Endothelial cell of umbilical vein (primary cell): ENCODE measurements around the gene COL4A1. TPM values are rescaled to one million over a fixed set of nuclear protein-coding genes. Genes with fewer than 3 reads are reported as not detected.
A peak's percentile ranks its signal among the peaks of the same experiment; 100 is the strongest.

Experiments used
- BruUV-seq: library from RNA; stranded (reverse); fragments of 400-500 nt; replicated peaks from 2 replicates; lab custom pipeline; 2021; lab: Mats Ljungman, UMichigan
- CTCF ChIA-PET: fragments of 300-600, 350-600 bp; sonication (Branson Sonifier 250); formaldehyde crosslinking; loops from one replicate; lab custom pipeline; 2021; ENCODE audit warnings: antibody characterized with exemption, inconsistent platforms; lab: Charles Lee
- POLR2A ChIA-PET: fragments of 300-600, 350-600 bp; sonication (Branson Sonifier 250); formaldehyde crosslinking; loops from one replicate; lab custom pipeline; 2021; ENCODE audit warnings: antibody characterized with exemption, inconsistent platforms; lab: Charles Lee
- DNase-seq: peaks from one replicate; pipeline ENCODE4 v3.0.0-alpha.2; 2011; ENCODE audit warnings: low read depth, low spot score
- FAIRE-seq: peaks from 2 replicates; lab custom pipeline; 2011; peaks lifted over from hg19 to GRCh38; lab: Jason Lieb, UNC
- H2AFZ ChIP-seq: 2 replicates; pipeline ENCODE4 v1.6.0; 2012; ENCODE audit warnings: low read depth, low read length, control low read depth, inconsistent platforms
- H3K27ac ChIP-seq: 2 replicates; pipeline ENCODE4 v1.5.1; 2011; ENCODE audit warnings: low read depth, mild to moderate bottlenecking, control low read depth, low read length, moderate library complexity; ENCODE audit not compliant: insufficient read depth
- H3K27me3 ChIP-seq, 2 experiments: 2 replicates each; pipeline versions ENCODE4 v1.6.0 to v1.6.1; 2011; ENCODE audit warnings: low read length in 2 of 2, mixed read lengths in 1 of 2; ENCODE audit not compliant: control insufficient read depth in 2 of 2, insufficient read depth in 2 of 2
- H3K36me3 ChIP-seq, 2 experiments: 2 replicates in 1 of 2; 3 replicates in 1 of 2; pipeline ENCODE4 v1.5.1; 2011; ENCODE audit warnings: low read length in 2 of 2, mild to moderate bottlenecking in 1 of 2, moderate library complexity in 1 of 2; ENCODE audit not compliant: control insufficient read depth in 2 of 2, insufficient read depth in 2 of 2; ENCODE audit errors: extremely low read depth in 1 of 2
- H3K4me1 ChIP-seq: 3 replicates; pipeline ENCODE4 v1.5.1; 2011; ENCODE audit warnings: mild to moderate bottlenecking, low read length; ENCODE audit not compliant: control insufficient read depth, insufficient read depth; ENCODE audit errors: extremely low read depth
- H3K4me2 ChIP-seq: 2 replicates; pipeline ENCODE4 v1.6.1; 2011; ENCODE audit warnings: low read length, control low read depth, mixed read lengths; ENCODE audit not compliant: insufficient read depth
- H3K4me3 ChIP-seq, 3 experiments: fragments of 200-600 bp in 1 of 3; sonication (generic), shearing (Covaris generic) in 1 of 3; replicated peaks in 1 of 3; 2 replicates each; pipeline ENCODE4 v1.5.1; 2011 to 2016; ENCODE audit warnings: control low read depth in 3 of 3, low read length in 3 of 3, mild to moderate bottlenecking in 2 of 3, inconsistent platforms in 1 of 3, low read depth in 1 of 3, moderate library complexity in 1 of 3; ENCODE audit not compliant: insufficient read depth in 1 of 3
- H3K79me2 ChIP-seq: 2 replicates; pipeline ENCODE4 v1.6.0; 2012; ENCODE audit warnings: low read length, inconsistent platforms; ENCODE audit not compliant: control insufficient read depth, insufficient read depth
- H3K9ac ChIP-seq: replicated peaks from 2 replicates; pipeline ENCODE3; 2011; ENCODE audit warnings: low read length, control low read depth; ENCODE audit not compliant: insufficient read depth; ENCODE audit errors: extremely low read depth
- H3K9me1 ChIP-seq: replicated peaks from 3 replicates; pipeline ENCODE4 v1.6.0; 2011; ENCODE audit warnings: mild to moderate bottlenecking, low read length; ENCODE audit not compliant: control insufficient read depth, insufficient read depth; ENCODE audit errors: extremely low read depth
- H3K9me3 ChIP-seq: replicated peaks from 2 replicates; pipeline ENCODE4 v1.5.1; 2012; ENCODE audit warnings: low read length, inconsistent platforms; ENCODE audit not compliant: control insufficient read depth, insufficient read depth
- H4K20me1 ChIP-seq: replicated peaks from 2 replicates; pipeline ENCODE3; 2011; ENCODE audit warnings: mild to moderate bottlenecking, low read length; ENCODE audit not compliant: control insufficient read depth, insufficient read depth; ENCODE audit errors: extremely low read depth
- EZH2 ChIP-seq: IDR thresholded peaks from 2 replicates; pipeline ENCODE4 v1.6.1; 2012; ENCODE audit warnings: borderline replicate concordance, low read depth, mild to moderate bottlenecking, moderate library complexity, low read length, inconsistent platforms; ENCODE audit not compliant: severe bottlenecking
- FOS ChIP-seq: IDR thresholded peaks from 2 replicates; pipeline ENCODE4 v1.6.1; 2011; ENCODE audit warnings: mild to moderate bottlenecking, low read length, moderate library complexity, borderline replicate concordance; ENCODE audit not compliant: insufficient read depth
- JUN ChIP-seq: IDR thresholded peaks from 2 replicates; pipeline ENCODE4 v1.6.1; 2011; ENCODE audit warnings: borderline replicate concordance, low read depth; ENCODE audit not compliant: insufficient read length, insufficient read depth
- MAX ChIP-seq: IDR thresholded peaks from 2 replicates; pipeline ENCODE4 v1.6.1; 2011; ENCODE audit not compliant: insufficient read depth, insufficient read length
- MYC ChIP-seq: IDR thresholded peaks from one replicate; pipeline ENCODE4 v1.6.1; 2011; ENCODE audit warnings: mild to moderate bottlenecking, low read depth, low read length
- POLR2A ChIP-seq: IDR thresholded peaks from 2 replicates; pipeline ENCODE4 v1.6.1; 2012; ENCODE audit warnings: low read depth, mild to moderate bottlenecking, control low read depth, low read length
- POLR2AphosphoS5 ChIP-seq: IDR thresholded peaks from 2 replicates; pipeline ENCODE4 v1.6.1; 2012; ENCODE audit warnings: low read depth, mild to moderate bottlenecking, control low read depth, low read length, moderate library complexity; ENCODE audit not compliant: insufficient read depth
- dilution Hi-C: fragments of 300-500 bp; cut with MboI; formaldehyde crosslinking; loops from one replicate; pipeline ENCODE4 v1.15.0; 2019; ENCODE audit warnings: low sequenced_read_pairs; ENCODE audit not compliant: extremely low pct_ligation_motif_present
- intact Hi-C: fragments of 100-400 bp; cut with micrococcal nuclease; formaldehyde crosslinking; loops from one replicate; pipeline ENCODE4 v1.10.0; 2022
- polyA plus RNA-seq, 4 experiments: library from polyadenylated mRNA; depleted of rRNA in 3 of 4; stranded (reverse) in 3 of 4; unstranded in 1 of 4; fragments of >200 nt; gene quantifications; 2 replicates each; pipeline versions ENCODE4 v1.2.1 to v1.2.3, GENCODE V29; 2011 to 2012; ENCODE audit warnings: missing spikeins in 1 of 4
- total RNA-seq: library from RNA; stranded (reverse); gene quantifications from 2 replicates; pipeline ENCODE4 v1.2.3, GENCODE V29; 2021
- TF ChIP-seq, protein P1 (sequence below), 2 donors: IDR thresholded peaks; 1 replicate in 1 of 2; 2 replicates in 1 of 2; pipeline ENCODE4 v1.5.1; 2011; ENCODE audit warnings: low read length in 2 of 2, mild to moderate bottlenecking in 2 of 2, moderate library complexity in 2 of 2, control low read depth in 1 of 2, inconsistent platforms in 1 of 2, low read depth in 1 of 2; ENCODE audit not compliant: insufficient read depth in 1 of 2; ENCODE audit errors: extremely low read depth in 1 of 2

The COL4A1 gene
- total and polyA plus RNA-seq, 2 donors (not counting 3 experiments of a cell fraction or from before 2014, with no cell fraction given), result 384 to 1,119 TPM

DNA sequence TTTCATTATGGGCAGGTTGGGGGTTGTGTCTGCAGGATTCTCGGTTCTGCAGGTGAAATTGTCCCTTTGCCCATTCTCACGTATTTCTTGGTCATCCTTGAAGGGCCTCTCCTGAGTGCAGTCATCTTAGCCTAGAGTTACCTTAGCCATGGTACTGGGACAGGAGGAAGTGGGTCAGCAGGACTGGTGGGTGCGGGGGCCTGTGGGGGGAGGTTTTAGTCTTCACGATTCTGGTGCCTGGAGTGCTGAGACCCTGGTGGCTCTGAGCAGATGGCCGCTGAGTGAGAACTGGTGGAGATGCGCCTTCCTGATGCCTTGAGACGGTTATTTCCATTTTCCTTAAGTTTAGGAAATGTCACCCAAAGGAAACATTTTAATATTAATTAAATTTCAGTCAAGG lies 12.0 kb upstream of the COL4A1 start:
- no peaks in the 10 kb centered on the region for H3K9me3 ChIP-seq
- BruUV-seq, result no TSS peak
- no peaks in the 10 kb centered on the region for H4K20me1 ChIP-seq
- peaks cover 6 to 8% of the 10 kb centered on the region in 2 experiments for H3K36me3 ChIP-seq
- no peak for TF ChIP-seq MAX
- TF ChIP-seq JUN, result no peak
- TF ChIP-seq POLR2AphosphoS5, result no peak
- TF ChIP-seq EZH2, result no peak
- TF ChIP-seq, protein P1, sequence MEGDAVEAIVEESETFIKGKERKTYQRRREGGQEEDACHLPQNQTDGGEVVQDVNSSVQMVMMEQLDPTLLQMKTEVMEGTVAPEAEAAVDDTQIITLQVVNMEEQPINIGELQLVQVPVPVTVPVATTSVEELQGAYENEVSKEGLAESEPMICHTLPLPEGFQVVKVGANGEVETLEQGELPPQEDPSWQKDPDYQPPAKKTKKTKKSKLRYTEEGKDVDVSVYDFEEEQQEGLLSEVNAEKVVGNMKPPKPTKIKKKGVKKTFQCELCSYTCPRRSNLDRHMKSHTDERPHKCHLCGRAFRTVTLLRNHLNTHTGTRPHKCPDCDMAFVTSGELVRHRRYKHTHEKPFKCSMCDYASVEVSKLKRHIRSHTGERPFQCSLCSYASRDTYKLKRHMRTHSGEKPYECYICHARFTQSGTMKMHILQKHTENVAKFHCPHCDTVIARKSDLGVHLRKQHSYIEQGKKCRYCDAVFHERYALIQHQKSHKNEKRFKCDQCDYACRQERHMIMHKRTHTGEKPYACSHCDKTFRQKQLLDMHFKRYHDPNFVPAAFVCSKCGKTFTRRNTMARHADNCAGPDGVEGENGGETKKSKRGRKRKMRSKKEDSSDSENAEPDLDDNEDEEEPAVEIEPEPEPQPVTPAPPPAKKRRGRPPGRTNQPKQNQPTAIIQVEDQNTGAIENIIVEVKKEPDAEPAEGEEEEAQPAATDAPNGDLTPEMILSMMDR (IDR thresholded peaks at IDR 0.05; ENCODE audit: extremely low read depth in 1 of 2, insufficient read depth in 1 of 2, low read depth in 1 of 2, low read length in 2 of 2), result no peak
- TF ChIP-seq POLR2A, result peak; percentile 7
- TF ChIP-seq FOS, result no peak
- TF ChIP-seq MYC, result no peak
- no peak overlapping the region for H3K4me3 ChIP-seq
- no peak for FAIRE-seq
- dilution Hi-C loops (no loop called here), intact Hi-C loops (loop anchor here (1.0 kb wide), 2 partner anchors 29 to 93 kb away; no protein-coding TSS in a partner anchor)
- H3K79me2 ChIP-seq, result peaks cover 71% of the 10 kb centered on the region
- DNase-seq, result no peak
- no peaks in the 10 kb centered on the region for H3K9me1 ChIP-seq
- H3K4me2 ChIP-seq, result peak overlapping the region; percentile 44
- peak overlapping the region; percentile 97 for H3K27ac ChIP-seq
- POLR2A ChIA-PET, result no interaction called here
- CTCF ChIA-PET, result no interaction called here
- H3K9ac ChIP-seq, result peak overlapping the region; percentile 85
- no peak overlapping the region for H2AFZ ChIP-seq
- H3K27me3 ChIP-seq, result no peaks in the 10 kb centered on the region
- peaks cover 31% of the 10 kb centered on the region for H3K4me1 ChIP-seq
